SU-DHL-6 (cell line): ENCODE results near the gene DPH1.
"Not testable (repeated sequence)": the region's sequence is repeated elsewhere in the genome, so short reads cannot be mapped to it uniquely, and the experiment has no call there.

Experiments used
- H2AFZ ChIP-seq: fragments of 200-600 bp; sonication (generic); 2 replicates; pipeline ENCODE4 v1.6.1; 2014; ENCODE audit warnings: low read depth, mild to moderate bottlenecking, moderate library complexity, mixed read lengths, antibody characterized with exemption, low read length; ENCODE audit not compliant: severe bottlenecking
- H3F3A ChIP-seq: fragments of 200-600 bp; shearing (Covaris generic); 2 replicates; pipeline ENCODE4 v1.6.0; 2016; ENCODE audit warnings: antibody characterized with exemption, mild to moderate bottlenecking; ENCODE audit not compliant: insufficient read depth
- H3K27ac ChIP-seq: fragments of 200-600 bp; sonication (generic); 2 replicates; pipeline ENCODE4 v1.5.1; 2016; ENCODE audit warnings: low read depth, mild to moderate bottlenecking, low read length, moderate library complexity, mixed read lengths
- H3K27me3 ChIP-seq: fragments of 200-600 bp; sonication (generic), shearing (Covaris generic); 2 replicates; pipeline ENCODE4 v1.6.0; 2014; ENCODE audit warnings: mild to moderate bottlenecking, low read length
- H3K36me3 ChIP-seq: fragments of 200-600 bp; sonication (generic); 2 replicates; pipeline ENCODE4 v1.6.1; 2014; ENCODE audit warnings: mild to moderate bottlenecking, low read length, mixed read lengths
- H3K4me2 ChIP-seq: fragments of 300-600, 200-600 bp; shearing (Covaris generic), sonication (generic); 2 replicates; pipeline ENCODE4 v1.6.0; 2014; ENCODE audit warnings: low read length, low read depth, mild to moderate bottlenecking; ENCODE audit not compliant: poor library complexity, severe bottlenecking
- H3K4me3 ChIP-seq: fragments of 200-600 bp; sonication (generic); 2 replicates; pipeline ENCODE4 v1.5.1; 2014; ENCODE audit warnings: antibody characterized with exemption, low read length, mild to moderate bottlenecking, mixed read lengths; ENCODE audit not compliant: insufficient read depth, poor library complexity, severe bottlenecking
- H3K79me2 ChIP-seq: fragments of 200-600 bp; sonication (generic); 2 replicates; pipeline ENCODE4 v1.6.1; 2014; ENCODE audit warnings: mild to moderate bottlenecking, low read length, moderate library complexity; ENCODE audit not compliant: insufficient read depth
- H3K9ac ChIP-seq: fragments of 200-600 bp; sonication (generic); 2 replicates; pipeline ENCODE4 v1.7.0; 2014; ENCODE audit warnings: mild to moderate bottlenecking, low read length
- H3K9me2 ChIP-seq: fragments of 200-600 bp; sonication (generic); replicated peaks from 2 replicates; pipeline ENCODE4 v1.6.1; 2014; ENCODE audit warnings: low read length; ENCODE audit not compliant: insufficient read depth
- H3K9me3 ChIP-seq: fragments of 200-600 bp; sonication (generic); 2 replicates; pipeline ENCODE4 v1.6.1; 2014; ENCODE audit warnings: low read length, mixed read lengths; ENCODE audit not compliant: insufficient read depth
- H4K20me1 ChIP-seq: fragments of 200-600 bp; sonication (generic); 2 replicates; pipeline ENCODE4 v1.6.1; 2014; ENCODE audit warnings: low read depth, mild to moderate bottlenecking, antibody characterized with exemption, low read length, moderate library complexity, mixed read lengths
- EZH2phosphoT487 ChIP-seq: fragments of 200-600 bp; sonication (generic), shearing (Covaris generic); conservative IDR thresholded peaks from 2 replicates; pipeline ENCODE4 v1.6.1; 2018; ENCODE audit warnings: mild to moderate bottlenecking, antibody characterized with exemption, low read length, moderate library complexity, mixed read lengths
- TF ChIP-seq, protein P1 (sequence below): fragments of 200-600 bp; sonication (generic); IDR thresholded peaks from one replicate; pipeline ENCODE4 v1.5.1; 2017; ENCODE audit warnings: antibody characterized with exemption, mild to moderate bottlenecking, low read length, moderate library complexity; ENCODE audit not compliant: insufficient read depth, poor library complexity, severe bottlenecking

The DPH1 gene

DNA sequence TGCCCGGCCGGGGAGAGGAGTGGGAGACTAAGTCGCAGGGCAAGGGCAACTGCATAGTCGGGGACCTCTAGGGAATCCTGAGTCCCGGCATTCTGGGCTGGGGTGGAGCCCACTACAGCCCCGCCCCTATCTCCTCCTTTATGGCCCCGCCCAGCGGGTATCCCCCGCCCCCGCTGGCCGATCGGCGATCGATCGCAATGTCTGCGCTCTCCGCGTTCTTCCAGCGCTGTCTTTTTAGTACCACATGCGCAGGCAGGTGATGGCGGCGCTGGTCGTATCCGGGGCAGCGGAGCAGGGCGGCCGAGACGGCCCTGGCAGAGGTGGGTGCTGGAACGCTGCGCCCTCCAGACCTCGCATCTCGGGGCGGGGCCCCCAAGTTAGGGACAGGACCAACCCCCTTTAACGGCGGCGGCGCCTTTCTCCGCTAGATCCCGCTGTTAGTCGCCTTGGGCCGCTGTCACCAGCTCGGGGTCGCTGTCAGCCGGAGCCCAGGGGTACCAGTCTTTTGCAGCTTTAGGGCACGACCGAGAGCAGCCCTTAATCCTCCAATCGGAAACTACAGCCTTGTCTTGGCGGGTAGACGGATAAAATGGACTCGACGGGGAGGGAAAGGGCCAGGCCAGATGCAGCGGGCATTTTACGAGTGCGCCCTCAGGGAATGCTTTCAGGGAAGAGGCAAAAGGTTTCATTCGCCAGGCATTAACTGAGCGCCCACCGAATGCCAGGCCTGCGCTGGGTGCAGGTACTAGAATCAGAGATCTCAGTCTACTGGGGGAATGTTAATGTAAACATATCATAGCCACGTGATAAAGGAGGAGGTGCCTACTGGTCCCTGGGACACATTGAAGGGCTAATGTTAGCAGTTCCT, at the start of gene DPH1:
Gene DPH1, plus strand, starts transcription at position 243 of the 868 bp plus-strand sequence. Its CDS starts 17 bp downstream, at position 260.
- Histone ChIP-seq H3K36me3 (no peaks in the 10 kb centered on the region), H3F3A (no peaks in the 10 kb centered on the region), H3K79me2 (no peaks in the 10 kb centered on the region), H3K9me2 (no peaks in the 10 kb centered on the region), H4K20me1 (no peaks in the 10 kb centered on the region), H3K9me3 (no peaks in the 10 kb centered on the region), H3K9ac (peak within 1 kb of the TSS; percentile 66), H3K27ac (no peak within 1 kb of the TSS), H3K4me3 (peak within 1 kb of the TSS; percentile 80), H3K27me3 (no peaks in the 10 kb centered on the region), H2AFZ (peak within 1 kb of the TSS; percentile 95), H3K4me2 (peak within 1 kb of the TSS; percentile 70)
- TF ChIP-seq, protein P1, sequence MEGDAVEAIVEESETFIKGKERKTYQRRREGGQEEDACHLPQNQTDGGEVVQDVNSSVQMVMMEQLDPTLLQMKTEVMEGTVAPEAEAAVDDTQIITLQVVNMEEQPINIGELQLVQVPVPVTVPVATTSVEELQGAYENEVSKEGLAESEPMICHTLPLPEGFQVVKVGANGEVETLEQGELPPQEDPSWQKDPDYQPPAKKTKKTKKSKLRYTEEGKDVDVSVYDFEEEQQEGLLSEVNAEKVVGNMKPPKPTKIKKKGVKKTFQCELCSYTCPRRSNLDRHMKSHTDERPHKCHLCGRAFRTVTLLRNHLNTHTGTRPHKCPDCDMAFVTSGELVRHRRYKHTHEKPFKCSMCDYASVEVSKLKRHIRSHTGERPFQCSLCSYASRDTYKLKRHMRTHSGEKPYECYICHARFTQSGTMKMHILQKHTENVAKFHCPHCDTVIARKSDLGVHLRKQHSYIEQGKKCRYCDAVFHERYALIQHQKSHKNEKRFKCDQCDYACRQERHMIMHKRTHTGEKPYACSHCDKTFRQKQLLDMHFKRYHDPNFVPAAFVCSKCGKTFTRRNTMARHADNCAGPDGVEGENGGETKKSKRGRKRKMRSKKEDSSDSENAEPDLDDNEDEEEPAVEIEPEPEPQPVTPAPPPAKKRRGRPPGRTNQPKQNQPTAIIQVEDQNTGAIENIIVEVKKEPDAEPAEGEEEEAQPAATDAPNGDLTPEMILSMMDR = no peak
- TF ChIP-seq EZH2phosphoT487 = no peak

DNA sequence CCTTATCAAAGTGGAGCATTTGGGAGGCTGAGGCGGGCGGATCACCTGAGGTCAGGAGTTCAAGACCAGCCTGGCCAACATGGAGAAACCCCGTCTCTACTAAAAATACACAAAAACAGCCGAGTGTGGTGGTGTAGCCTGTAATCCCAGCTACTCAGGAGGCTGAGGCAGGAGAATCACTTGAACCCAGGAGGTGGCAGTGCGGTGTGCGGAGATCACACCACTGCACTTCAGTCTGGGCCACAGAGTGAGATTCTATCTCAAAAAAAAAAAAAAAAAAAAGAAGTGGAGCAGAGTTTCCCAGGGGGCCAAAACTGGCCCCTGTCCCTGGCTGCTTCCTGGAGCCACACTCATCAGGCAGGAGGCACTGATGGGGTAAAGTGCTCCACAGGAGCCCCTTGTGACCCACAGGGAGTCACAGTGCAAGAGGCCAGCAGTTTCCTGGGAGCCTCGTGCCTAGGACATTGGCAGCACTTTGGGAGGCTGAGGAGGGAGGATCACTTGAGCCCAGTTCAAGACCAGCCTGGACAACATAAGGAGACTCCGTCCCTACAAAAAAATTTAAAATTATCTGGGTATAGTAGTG, 49.2 kb upstream of the DPH1 start:
- Histone ChIP-seq H3K9me2 (no peaks in the 10 kb centered on the region), H3K27me3 (no peaks in the 10 kb centered on the region), H3K4me2 (no peak overlapping the region), H3K36me3 (no peaks in the 10 kb centered on the region), H3K27ac (no peak overlapping the region), H3K4me3 (no peak overlapping the region), H3K79me2 (no peaks in the 10 kb centered on the region), H4K20me1 (no peaks in the 10 kb centered on the region), H3F3A (no peaks in the 10 kb centered on the region), H2AFZ (no peak overlapping the region), H3K9me3 (no peaks in the 10 kb centered on the region), H3K9ac (no peak overlapping the region)
- TF ChIP-seq, protein P1 = no peak
- TF ChIP-seq EZH2phosphoT487 = no peak

DNA sequence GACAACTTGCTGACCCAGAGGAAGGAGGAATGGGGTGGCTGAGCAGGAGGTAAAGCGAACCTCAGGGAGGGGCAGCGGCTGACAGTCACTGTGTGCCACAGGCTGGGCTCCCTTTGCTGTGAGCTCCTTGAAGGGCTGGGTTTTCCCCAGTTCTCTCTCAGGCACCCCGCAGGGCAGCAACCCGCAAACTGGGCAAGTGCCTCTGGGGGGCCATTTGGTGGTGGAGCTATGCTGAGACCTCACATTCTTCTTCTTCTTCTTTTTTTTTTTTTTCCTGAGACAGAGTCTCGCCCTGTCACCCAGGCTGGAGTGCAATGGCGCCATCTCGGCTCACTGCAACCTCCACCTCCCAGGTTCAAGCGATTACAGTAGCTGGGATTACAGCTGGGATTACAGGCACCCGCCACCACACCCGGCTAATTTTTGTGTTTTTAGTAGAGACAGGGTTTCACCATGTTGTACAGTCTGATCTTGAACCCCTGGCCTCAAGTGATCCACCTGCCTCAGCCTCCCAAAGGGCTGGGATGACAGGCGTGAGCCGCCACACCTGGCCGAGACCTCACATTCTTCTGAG, 47.1 kb upstream of the DPH1 start:
- H3K27me3 ChIP-seq, H3K9me3 ChIP-seq, H3K27ac ChIP-seq, H3K9ac ChIP-seq, H4K20me1 ChIP-seq, H3K36me3 ChIP-seq, H2AFZ ChIP-seq, H3K4me2 ChIP-seq, H3K4me3 ChIP-seq, H3K79me2 ChIP-seq, H3K9me2 ChIP-seq, H3F3A ChIP-seq: not testable (repeated sequence)

DNA sequence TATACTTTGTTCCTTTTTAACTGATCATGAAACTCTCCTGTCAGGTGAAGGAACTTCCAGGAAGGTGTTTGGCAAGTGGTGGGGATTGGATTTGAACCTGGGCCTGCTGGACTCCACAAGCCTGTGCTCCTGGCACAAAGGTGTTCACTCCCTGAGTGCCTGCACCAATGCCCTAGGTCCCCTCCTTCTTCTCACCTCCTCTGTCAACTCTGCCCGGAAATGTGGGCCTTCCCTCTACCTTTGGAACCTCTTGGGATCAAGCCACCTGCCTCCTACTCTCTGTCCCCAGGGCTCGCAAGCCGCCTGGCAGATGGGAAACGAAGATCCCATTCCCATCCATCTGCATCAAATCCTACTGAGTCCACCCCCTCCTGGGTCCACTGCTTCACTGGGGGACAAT, 44.9 kb upstream of the DPH1 start:
- Histone ChIP-seq H3K79me2 (no peaks in the 10 kb centered on the region), H2AFZ (no peak overlapping the region), H3F3A (no peaks in the 10 kb centered on the region), H3K9me3 (no peaks in the 10 kb centered on the region), H3K9ac (no peak overlapping the region), H3K9me2 (no peaks in the 10 kb centered on the region), H3K4me2 (no peak overlapping the region), H3K36me3 (no peaks in the 10 kb centered on the region), H3K4me3 (no peak overlapping the region), H3K27ac (no peak overlapping the region), H4K20me1 (no peaks in the 10 kb centered on the region), H3K27me3 (no peaks in the 10 kb centered on the region)
- no peak for TF ChIP-seq EZH2phosphoT487
- TF ChIP-seq, protein P1 = no peak
